Endothelial cell of umbilical vein (primary cell): ENCODE measurements around the gene SUPT4H1.

Experiments used
- EZH2 ChIP-seq: IDR thresholded peaks from 2 replicates; pipeline ENCODE4 v1.6.1; 2012; ENCODE audit warnings: borderline replicate concordance, low read depth, mild to moderate bottlenecking, moderate library complexity, low read length, inconsistent platforms; ENCODE audit not compliant: severe bottlenecking
- POLR2A ChIP-seq: IDR thresholded peaks from 2 replicates; pipeline ENCODE4 v1.6.1; 2012; ENCODE audit warnings: low read depth, mild to moderate bottlenecking, control low read depth, low read length
- POLR2AphosphoS5 ChIP-seq: IDR thresholded peaks from 2 replicates; pipeline ENCODE4 v1.6.1; 2012; ENCODE audit warnings: low read depth, mild to moderate bottlenecking, control low read depth, low read length, moderate library complexity; ENCODE audit not compliant: insufficient read depth
- TF ChIP-seq, protein P1 (sequence below), 2 donors: IDR thresholded peaks; 1 replicate in 1 of 2; 2 replicates in 1 of 2; pipeline ENCODE4 v1.5.1; 2011; ENCODE audit warnings: low read length in 2 of 2, mild to moderate bottlenecking in 2 of 2, moderate library complexity in 2 of 2, control low read depth in 1 of 2, inconsistent platforms in 1 of 2, low read depth in 1 of 2; ENCODE audit not compliant: insufficient read depth in 1 of 2; ENCODE audit errors: extremely low read depth in 1 of 2

DNA sequence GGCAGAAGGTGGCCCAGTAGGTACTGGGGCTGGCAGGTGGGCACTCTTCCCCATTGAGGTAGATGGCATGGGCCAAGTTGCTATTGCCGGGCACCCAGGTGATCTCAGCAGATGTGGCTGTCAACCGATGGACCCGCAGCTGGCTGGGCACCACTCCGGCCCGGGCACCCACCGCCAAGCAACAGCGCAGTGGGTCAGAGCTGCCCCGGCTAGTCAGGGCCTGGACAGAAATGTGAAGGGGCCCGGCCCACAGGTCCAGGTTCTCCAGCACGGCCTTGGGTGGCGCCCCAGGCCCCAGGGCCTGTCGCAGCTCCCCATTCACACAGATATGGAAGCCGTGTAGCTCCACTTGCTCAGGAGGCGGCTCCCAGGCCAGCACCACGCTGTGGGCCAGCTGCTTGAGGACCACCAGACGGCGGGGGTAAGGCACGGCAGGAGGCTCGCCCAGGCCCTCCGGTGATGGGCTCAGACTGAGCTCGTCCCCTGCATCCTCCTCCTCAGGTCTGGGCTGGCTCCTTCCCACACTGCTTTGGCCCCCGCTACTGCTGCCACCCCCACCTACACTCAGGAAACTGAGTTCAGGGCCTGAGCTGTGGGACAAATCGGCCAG lies 39.9 kb downstream of the SUPT4H1 start:
- TF ChIP-seq POLR2AphosphoS5, result no peak
- TF ChIP-seq, protein P1, sequence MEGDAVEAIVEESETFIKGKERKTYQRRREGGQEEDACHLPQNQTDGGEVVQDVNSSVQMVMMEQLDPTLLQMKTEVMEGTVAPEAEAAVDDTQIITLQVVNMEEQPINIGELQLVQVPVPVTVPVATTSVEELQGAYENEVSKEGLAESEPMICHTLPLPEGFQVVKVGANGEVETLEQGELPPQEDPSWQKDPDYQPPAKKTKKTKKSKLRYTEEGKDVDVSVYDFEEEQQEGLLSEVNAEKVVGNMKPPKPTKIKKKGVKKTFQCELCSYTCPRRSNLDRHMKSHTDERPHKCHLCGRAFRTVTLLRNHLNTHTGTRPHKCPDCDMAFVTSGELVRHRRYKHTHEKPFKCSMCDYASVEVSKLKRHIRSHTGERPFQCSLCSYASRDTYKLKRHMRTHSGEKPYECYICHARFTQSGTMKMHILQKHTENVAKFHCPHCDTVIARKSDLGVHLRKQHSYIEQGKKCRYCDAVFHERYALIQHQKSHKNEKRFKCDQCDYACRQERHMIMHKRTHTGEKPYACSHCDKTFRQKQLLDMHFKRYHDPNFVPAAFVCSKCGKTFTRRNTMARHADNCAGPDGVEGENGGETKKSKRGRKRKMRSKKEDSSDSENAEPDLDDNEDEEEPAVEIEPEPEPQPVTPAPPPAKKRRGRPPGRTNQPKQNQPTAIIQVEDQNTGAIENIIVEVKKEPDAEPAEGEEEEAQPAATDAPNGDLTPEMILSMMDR (IDR thresholded peaks at IDR 0.05; ENCODE audit: extremely low read depth in 1 of 2, insufficient read depth in 1 of 2, low read depth in 1 of 2, low read length in 2 of 2), result no peak
- no peak for TF ChIP-seq EZH2
- no peak for TF ChIP-seq POLR2A
